ENCODE data around the gene SP5.

- TF ChIP-seq CTCF (IDR thresholded peaks at IDR 0.05) = no peak
- no peak for TF ChIP-seq POLR2A (IDR thresholded peaks at IDR 0.05)
Observed at GRCh38 chr2:170679607-170680079, 35.5 kb upstream of the SP5 start.
